Measurements from ENCODE around the gene BORCS8.

The BORCS8 gene

DNA sequence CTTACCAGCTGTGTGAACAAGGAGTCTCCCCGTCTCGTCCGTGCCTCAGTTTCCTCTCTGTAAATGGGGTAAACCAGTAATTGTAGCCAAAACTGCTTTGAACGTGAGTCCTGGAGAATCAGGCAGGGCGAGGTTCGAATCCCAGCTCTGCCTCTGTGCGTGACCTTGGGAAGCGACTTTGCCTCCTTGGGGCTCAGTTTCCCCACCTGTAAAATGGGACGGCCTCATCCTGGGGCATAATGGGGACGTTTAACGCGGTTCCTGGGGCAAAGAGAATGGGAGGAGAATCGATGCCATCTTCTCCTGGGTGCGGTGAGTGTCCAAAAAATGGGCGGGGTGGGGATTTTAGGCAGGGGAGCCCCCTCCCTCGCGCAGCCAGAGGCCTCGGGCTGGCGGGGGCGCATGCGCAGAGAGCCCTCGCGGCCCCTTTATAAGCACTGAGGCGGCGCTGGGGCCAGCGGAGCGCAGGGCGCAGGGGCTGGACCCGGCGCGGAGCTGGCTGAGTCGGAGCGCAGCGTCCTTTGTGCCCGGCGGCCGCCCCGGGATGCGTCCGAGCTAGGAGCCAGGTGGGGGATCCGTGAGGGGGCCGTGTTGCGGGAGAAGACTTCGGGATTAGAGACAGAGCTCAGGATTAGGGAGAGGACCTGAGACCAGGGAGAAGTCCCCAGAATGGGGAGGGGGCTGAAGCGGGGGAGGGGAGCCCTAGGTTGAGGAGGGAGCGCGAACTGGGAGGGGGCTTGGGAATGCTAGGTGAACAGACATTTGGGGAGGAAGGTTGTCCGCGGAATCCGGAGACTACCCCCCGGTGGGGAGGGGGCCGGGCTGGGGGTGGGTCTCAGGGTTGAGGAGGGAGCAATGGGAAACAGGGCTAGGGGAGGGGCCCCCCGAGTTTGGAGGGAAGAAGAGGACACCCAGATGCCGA, 19.8 kb upstream of the BORCS8 start, which contains the start of gene NCAN:
Gene NCAN, plus strand, starts transcription at position 460 of the 922 bp plus-strand sequence. CDS start 4,996 bp downstream, outside the sequence.
- TF ChIP-seq CTCF (IDR thresholded peaks at IDR 0.05; ENCODE audit: poor library complexity, severe bottlenecking): no peak
- H3K36me3 ChIP-seq (ENCODE audit: low read depth): no peaks in the 10 kb centered on the region
- H3K27ac ChIP-seq (ENCODE audit: poor library complexity, severe bottlenecking): no peak within 1 kb of the TSS
- H3K9me3 ChIP-seq (ENCODE audit: severe bottlenecking): no peaks in the 10 kb centered on the region
- DNase-seq (ENCODE audit: low spot score): no peak
- H3K27me3 ChIP-seq (ENCODE audit: insufficient read depth, poor library complexity, severe bottlenecking): peaks cover 25% of the 10 kb centered on the region
- H3K4me3 ChIP-seq (ENCODE audit: severe bottlenecking): no peak within 1 kb of the TSS
- ATAC-seq (ENCODE audit: low read depth): no peak
- H3K4me1 ChIP-seq (ENCODE audit: insufficient read depth, poor library complexity, severe bottlenecking): no peaks in the 10 kb centered on the region

- Histone ChIP-seq H3K36me3 (ENCODE audit: low read depth) (no peaks in the 10 kb centered on the region), H3K4me3 (ENCODE audit: severe bottlenecking) (no peak overlapping the region), H3K27me3 (ENCODE audit: insufficient read depth, poor library complexity, severe bottlenecking) (peaks cover 23% of the 10 kb centered on the region), H3K4me1 (ENCODE audit: insufficient read depth, poor library complexity, severe bottlenecking) (no peaks in the 10 kb centered on the region), H3K9me3 (ENCODE audit: severe bottlenecking) (no peaks in the 10 kb centered on the region), H3K27ac (ENCODE audit: poor library complexity, severe bottlenecking) (no peak overlapping the region)
- DNase-seq (ENCODE audit: low spot score) (no peak), ATAC-seq (ENCODE audit: low read depth) (no peak)
- no peak for TF ChIP-seq CTCF (IDR thresholded peaks at IDR 0.05; ENCODE audit: poor library complexity, severe bottlenecking)
Observed at GRCh38 chr19:19209372-19209771, 17.4 kb upstream of the BORCS8 start.

GRCh38 chr19:19207637-19208572, 16.0 kb upstream of the BORCS8 start:
- Histone ChIP-seq H3K27me3 (ENCODE audit: insufficient read depth, poor library complexity, severe bottlenecking) (peaks cover 17% of the 10 kb centered on the region), H3K9me3 (ENCODE audit: severe bottlenecking) (no peaks in the 10 kb centered on the region), H3K4me3 (ENCODE audit: severe bottlenecking) (no peak overlapping the region), H3K36me3 (ENCODE audit: low read depth) (no peaks in the 10 kb centered on the region), H3K4me1 (ENCODE audit: insufficient read depth, poor library complexity, severe bottlenecking) (no peaks in the 10 kb centered on the region), H3K27ac (ENCODE audit: poor library complexity, severe bottlenecking) (no peak overlapping the region)
- no peak for DNase-seq (ENCODE audit: low spot score)
- no peak for TF ChIP-seq CTCF (IDR thresholded peaks at IDR 0.05; ENCODE audit: poor library complexity, severe bottlenecking)
- ATAC-seq (ENCODE audit: low read depth): no peak

GRCh38 chr19:19206938-19207337, 15.0 kb upstream of the BORCS8 start:
- ATAC-seq (ENCODE audit: low read depth): no peak
- H3K4me3 ChIP-seq (ENCODE audit: severe bottlenecking): no peak overlapping the region
- no peak for DNase-seq (ENCODE audit: low spot score)
- H3K27ac ChIP-seq (ENCODE audit: poor library complexity, severe bottlenecking): no peak overlapping the region
- no peaks in the 10 kb centered on the region for H3K4me1 ChIP-seq (ENCODE audit: insufficient read depth, poor library complexity, severe bottlenecking)
- peaks cover 4% of the 10 kb centered on the region; the same call in 1 of the 2 replicates for H3K36me3 ChIP-seq (ENCODE audit: low read depth)
- no peaks in the 10 kb centered on the region for H3K9me3 ChIP-seq (ENCODE audit: severe bottlenecking)
- no peak for TF ChIP-seq CTCF (IDR thresholded peaks at IDR 0.05; ENCODE audit: poor library complexity, severe bottlenecking)
- H3K27me3 ChIP-seq (ENCODE audit: insufficient read depth, poor library complexity, severe bottlenecking): peaks cover 9% of the 10 kb centered on the region

Measured in RWPE2 (cell line).